GM21576 (cell line): Measurements from ENCODE around the gene IZUMO2.
"Not testable (repeated sequence)": the region's sequence is repeated elsewhere in the genome, so short reads cannot be mapped to it uniquely, and the experiment has no call there.

Experiments used
- ATAC-seq: cut with Tn5 transposase; IDR thresholded peaks from one replicate; pipeline ENCODE4 v1.9.1; 2021; ENCODE audit warnings: mild to moderate bottlenecking, moderate library complexity; ENCODE audit not compliant: unreplicated experiment

IZUMO2 gene

GRCh38 chr19:50187937-50188336 lies 24.9 kb upstream of the IZUMO2 start:
- ATAC-seq = no peak

DNA sequence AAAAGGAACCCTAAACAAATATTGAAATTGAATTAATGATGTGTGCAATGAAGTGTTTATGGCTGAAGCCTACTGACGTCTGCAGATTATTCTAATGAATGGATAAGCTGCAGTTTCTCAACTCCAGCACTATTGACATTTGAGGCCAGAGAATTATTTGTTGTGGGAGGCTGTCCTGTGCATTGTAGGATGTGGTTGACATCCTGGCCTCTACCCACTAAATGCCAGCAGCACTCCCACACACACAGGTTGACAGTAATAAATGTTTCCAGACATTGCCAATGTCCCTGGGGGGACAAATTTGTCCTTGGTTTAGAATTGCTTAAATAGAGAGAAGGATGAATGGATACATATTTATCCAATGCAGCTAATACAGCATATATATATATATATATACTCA lies 21.1 kb upstream of the IZUMO2 start:
- ATAC-seq = no peak

DNA sequence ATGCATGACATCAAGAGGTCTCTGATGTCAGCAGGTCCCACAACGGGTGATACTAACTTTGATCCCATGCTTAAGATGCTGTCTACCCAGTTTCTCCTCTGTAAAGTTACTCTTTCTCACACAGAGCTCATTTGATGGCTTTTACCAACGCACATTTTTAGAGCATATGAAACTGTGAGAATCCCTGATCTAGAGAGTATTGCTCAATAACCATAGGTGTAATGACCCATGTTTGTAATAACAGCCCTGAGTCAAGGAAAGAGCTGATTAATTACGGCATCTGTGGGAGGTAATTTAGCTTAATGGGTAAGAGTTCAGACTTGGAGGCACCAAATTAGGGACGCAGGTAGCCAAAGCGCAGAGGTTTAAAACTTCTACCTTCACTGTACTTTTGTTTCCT lies 18.0 kb upstream of the IZUMO2 start:
- ATAC-seq = no peak

DNA sequence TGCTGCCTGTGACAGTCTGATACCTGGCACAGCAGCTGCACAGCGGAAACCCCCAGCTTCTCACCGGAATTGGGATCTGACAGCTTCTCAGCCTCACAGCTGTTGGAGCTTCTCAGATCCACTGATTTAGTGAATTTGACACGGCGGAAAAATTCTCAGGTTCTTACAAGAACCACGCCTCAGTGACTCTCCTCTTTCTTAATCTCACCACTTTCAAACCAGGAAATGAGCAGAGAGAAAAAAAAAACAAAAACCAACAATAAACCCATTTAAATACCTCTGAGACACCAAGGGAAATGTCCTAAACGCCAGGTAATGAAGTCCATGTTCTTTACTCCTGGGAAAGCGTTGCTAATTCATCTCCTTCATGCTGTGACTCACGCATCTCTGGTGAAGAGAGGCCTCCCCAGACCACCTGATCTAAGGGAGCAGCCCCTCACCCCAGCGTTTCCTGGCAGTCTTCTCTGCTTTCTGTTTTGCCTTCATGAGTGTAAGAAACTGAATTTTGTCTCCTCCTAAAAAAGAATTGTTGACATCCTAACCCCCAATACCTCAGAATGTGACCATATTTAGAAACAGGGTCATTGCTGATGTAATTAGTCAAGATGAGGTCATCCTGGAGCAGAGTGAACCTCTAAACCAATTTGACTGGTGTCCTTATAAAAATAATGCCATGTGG lies 15.9 kb upstream of the IZUMO2 start:
- ATAC-seq = no peak

DNA sequence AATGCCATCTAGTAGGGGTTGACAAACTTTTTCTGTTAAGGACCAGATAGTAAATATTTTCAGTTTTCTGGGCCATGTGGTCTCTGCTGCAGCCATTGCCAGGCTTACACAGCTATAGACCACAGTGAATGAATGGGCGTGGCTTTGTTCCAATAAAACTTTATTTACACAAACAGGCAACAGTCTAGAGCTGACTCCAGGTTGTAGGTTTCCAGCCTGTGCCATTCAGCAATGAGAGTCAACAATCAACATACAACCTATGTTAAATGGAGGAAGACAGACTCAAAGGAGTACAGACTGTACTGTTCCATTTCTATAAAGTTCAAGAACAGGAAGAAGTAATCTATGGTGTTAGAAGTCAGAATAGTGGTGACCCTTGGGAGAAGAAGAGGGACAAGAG lies 15.2 kb upstream of the IZUMO2 start:
- no peak for ATAC-seq

DNA sequence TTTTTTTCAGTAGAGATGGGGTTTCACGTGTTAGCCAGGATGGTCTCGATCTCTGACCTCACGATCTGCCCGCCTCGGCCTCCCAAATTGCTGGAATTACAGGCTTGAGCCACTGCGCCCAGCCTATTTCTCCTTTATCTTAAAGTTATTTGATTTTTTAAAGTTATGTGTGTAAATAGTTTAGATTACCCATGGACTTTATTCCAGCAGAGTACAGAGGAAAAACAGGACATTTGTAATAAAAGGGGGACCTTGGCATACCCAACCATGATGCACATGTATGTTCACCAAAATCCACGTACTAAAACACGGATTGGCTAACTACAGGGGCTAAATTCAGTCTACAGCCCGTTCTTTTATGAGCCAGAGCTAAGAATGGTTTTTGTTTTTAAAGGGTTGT lies 13.7 kb upstream of the IZUMO2 start:
- ATAC-seq = no peak

GRCh38 chr19:50175924-50176323 lies 12.8 kb upstream of the IZUMO2 start:
- no peak for ATAC-seq

DNA sequence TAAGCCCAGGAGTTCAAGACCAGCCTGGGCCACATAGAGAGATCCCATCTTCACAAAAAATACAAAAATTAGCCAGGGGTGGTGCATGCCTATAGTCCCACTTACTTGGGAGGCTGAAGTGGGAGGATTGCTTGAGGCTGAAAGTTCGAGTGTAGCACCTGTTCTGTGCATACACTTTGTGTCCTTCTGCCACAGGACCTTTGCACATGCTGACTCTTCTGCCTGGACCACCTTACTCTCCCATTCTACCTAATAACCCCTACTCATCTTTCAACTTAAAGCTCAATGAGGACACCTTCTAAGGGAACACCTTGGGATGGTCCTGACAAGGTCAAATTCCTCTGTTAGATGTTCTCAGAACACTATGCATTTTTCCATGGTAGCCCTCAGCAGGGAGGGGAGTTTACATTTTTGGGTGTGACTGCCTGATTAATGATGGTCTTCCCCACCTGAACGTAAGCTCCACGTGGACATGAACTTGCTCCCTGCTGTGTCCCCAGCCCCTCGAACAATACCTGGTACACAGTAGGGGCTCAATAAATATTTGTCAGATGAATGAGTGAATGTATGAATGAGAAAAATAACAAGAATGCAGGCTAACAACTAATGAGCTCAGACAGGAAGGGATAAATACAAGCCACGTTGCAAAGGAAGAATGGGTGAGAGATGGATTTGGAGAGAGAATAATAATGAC lies 11.2 kb upstream of the IZUMO2 start:
- ATAC-seq = no peak

GRCh38 chr19:50173127-50173526 lies 10.0 kb upstream of the IZUMO2 start:
- no peak for ATAC-seq

GRCh38 chr19:50172726-50173125 lies 9.6 kb upstream of the IZUMO2 start:
- ATAC-seq = no peak

DNA sequence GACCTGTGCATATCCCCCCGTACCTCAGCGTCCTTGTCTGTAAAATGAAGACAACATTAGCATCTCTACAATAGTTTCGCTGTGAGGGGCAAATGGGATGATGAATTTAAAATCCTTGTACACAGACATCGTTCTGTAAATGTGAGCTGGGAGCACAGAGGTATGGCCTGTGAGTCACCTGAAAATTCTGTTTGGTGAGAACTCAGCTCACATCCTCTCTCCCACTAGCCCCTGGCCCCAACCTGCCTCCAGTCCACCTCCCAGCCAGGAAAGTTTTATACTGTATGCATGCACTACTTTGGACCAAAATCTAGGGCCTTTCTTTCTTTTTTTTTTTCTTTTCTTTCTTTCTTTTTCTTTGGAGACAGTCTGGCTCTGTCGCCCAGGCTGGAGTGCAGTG lies 8.7 kb upstream of the IZUMO2 start:
- no peak for ATAC-seq

GRCh38 chr19:50167314-50167721 lies 4.2 kb upstream of the IZUMO2 start:
- no peak for ATAC-seq

GRCh38 chr19:50159078-50159477 lies 4.0 kb downstream of the IZUMO2 start:
- ATAC-seq = no peak

DNA sequence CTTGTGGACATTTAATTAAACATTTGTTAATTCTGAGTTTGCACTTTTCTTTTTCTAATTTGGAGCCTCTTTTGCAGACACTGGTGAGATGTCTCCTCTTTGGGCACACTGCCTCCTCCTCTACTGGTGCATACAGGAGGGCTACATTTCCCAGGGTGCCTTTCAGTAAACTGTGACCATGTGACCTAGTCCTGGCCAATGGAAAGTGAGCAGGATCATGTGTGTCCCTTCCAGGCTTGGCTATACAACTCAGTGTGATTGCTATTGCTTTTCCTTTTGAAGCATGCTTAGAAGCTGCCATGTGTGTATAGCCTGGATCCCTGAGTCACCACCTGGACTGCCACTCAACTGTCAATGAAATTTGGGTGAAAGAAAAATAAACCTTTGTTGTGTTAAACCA lies 4.5 kb downstream of the IZUMO2 start:
- ATAC-seq = no peak

DNA sequence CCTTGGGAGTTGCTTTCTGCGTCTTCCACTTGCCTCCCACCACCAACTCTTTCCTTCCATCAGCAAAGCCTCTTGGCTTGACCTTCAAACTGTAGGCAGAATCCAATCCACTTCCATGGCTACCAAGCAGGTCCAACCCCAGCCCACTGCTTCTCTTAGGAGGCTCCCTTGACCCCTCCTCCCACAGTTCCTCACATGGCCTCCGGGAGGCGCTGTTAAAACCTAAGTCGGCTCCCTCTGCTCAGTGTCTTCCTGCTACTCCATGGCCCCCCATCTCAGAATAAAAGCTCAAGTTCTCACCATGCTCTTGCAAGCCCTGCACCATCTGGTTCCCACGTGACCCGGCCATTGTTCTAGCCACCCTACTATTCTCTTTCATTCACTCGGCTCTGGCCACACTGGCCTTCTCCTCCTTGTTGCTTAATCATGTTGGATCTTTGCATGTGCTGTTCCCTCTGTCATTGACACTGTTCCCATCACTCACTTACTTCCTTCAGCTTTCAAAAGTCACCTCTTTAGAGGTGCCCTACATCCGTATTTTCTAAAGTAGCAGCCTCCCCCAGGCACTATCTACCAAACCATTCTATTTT lies 7.5 kb downstream of the IZUMO2 start:
- no peak for ATAC-seq

DNA sequence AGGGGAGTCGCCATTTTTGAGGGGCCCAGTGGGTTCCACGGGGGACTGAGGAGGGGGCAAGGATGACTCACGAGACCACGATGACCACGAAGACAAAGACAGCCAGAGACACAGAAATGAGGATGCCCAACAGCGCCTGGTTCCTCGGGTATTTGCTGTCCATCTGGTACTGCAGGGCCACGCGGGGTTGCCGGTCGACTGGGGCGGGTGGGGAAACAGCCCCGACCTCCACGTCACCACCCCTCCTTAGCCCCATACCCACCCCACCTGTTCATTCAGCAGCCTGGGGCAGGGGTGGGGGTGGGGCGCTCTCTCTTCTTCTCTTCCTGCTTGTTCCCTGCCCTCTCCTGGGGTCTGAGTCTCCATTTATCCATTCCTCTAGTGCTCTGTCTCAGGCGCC lies 8.6 kb downstream of the IZUMO2 start:
- no peak for ATAC-seq

DNA sequence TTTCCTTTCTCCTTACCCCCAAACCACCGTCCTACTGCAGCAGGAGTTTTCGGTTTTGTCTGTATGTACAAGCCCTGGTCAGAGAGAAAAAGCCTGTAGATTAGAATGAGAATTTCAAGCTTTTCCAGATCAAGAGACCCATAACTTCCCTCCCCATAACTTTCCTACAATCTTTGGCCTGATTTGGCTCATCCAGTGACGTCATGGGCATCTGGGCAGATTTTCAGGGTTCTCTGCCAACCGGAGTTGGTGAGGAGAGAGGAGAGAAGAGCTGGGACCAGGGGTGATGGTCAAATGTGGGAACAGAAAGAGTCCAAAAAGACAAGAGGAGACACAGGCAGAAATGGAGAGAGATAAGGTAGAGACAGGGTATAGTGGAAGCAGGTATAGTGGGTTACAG lies 10.5 kb downstream of the IZUMO2 start:
- no peak for ATAC-seq

DNA sequence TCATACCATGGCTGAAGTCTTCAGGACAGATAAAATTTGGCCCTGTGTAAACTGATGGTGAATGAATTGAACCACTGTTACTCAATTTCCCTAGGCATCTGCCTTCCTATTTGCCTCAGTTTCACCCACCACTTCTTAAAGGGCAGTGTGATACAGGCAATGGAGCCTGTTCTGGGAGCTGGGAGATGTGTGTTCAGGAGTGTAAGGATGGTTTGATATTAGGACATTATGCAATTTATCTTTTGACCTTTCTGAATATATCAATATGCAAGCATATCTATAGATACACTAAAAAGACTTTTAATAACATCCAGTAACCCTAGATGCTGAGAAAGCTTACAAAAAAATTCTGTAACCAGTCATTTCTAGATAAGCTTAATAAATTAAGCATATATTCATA lies 14.6 kb downstream of the IZUMO2 start:
- no peak for ATAC-seq

GRCh38 chr19:50147462-50148423 lies 15.3 kb downstream of the IZUMO2 start:
- no peak for ATAC-seq

GRCh38 chr19:50141921-50142320 lies 21.2 kb downstream of the IZUMO2 start:
- not testable (repeated sequence) for ATAC-seq

GRCh38 chr19:50140118-50140845 lies 22.8 kb downstream of the IZUMO2 start:
- ATAC-seq = not testable (repeated sequence)
